T follicular helper cell (primary cell): ENCODE measurements around the gene WDFY3.

Experiments
- DNase-seq: peaks from one replicate; pipeline ENCODE4 v3.0.0-alpha.2; 2020; ENCODE audit warnings: low read depth

Gene WDFY3

DNA sequence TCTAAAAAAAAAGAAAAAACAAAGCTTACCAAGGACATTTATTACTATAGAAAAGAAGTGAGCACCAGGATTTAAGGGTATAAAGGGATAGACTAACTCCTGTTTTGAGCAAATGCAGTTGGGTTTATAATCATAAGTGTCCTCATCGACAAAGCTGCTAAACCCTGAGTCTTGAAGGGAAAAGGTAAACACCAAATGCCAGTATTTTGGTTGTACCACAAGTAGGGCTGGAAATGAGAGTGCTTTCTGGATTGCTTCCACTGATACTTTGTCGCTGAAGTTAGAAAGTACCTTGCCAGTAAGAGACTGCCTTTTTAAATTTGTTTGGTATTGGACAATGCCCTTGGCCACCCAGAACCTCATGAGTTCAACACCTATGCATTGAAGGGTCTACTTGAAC is 53.7 kb downstream of the WDFY3 start:
- no peak for DNase-seq

DNA sequence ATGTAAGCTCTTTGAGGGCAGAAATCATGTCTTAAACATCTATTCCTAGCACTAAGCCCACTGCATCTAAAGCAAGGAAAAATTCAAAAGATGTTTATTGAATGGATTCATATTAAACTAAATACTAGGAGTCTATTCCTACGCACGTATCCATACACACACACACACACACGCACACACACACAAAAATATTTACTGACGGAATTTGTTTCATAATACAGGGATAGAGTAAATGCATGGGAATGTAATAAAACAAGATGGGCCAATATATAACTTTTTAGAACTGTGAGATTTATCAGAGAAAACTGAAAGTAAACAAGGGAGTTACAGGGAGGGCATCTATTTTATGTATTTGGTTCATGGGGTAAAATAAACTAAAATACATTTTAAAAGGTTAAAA is 57.6 kb downstream of the WDFY3 start:
- no peak for DNase-seq

DNA sequence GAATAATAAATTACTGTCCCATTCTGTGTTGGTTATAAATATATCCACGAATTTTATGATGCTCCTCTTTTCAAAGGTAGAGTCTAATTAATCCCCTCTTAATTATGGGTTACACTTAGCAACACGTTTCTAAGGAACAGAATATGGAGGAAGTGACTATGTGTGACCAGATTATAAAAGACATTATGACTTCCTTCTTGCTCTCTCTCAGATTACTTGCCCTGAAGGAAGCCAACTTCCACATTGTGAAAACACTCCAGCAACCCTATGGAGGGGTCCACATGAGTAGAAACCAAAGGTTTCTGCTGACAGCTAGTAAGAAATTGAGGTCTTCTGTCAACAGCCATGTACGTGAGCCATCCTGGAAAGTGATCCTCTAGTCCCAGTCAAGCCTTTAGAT is 59.3 kb downstream of the WDFY3 start:
- no peak for DNase-seq

DNA sequence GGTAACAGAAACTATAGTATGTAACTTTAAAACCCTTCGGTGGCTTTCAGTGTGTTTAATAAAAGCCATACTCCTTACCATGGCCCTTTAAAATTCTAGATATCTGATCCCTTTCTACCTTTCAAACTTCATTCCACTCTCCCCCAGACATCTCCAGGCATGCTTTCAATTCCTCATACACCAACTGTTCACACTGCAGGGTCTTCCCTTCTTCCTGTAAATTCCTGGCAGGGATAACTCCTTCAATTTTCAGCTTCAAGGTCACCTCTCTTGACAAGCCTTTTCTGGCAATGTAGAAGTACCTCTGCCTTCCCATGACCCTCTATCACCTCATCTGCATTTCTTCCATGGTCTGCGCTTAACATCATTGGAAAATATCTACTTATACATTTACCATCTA is 60.8 kb downstream of the WDFY3 start:
- no peak for DNase-seq

DNA sequence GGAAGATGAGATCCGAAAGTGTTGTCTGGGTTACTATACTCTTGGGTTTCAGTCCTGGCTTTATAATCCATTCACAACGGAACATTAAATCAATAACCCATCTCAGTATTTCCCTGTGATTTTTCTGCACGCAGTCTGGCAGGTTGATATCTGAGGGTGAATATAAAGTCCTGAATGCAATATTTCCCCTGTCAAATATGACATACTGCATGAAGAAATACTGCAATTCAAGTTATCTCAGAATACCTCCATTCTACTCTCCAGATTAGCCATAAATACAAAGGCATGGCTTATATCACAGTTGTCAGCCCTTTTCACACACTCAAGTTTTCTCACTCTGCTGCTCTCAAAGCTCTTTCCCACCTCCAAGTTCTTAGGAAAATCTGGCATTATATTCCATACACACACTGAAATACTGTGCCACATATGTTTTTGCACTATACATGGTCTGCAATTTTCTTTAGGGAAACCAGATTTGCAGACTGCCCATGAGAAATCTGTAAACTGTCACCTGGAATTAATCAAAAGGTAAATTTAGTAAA is 64.7 kb downstream of the WDFY3 start:
- DNase-seq: no peak

DNA sequence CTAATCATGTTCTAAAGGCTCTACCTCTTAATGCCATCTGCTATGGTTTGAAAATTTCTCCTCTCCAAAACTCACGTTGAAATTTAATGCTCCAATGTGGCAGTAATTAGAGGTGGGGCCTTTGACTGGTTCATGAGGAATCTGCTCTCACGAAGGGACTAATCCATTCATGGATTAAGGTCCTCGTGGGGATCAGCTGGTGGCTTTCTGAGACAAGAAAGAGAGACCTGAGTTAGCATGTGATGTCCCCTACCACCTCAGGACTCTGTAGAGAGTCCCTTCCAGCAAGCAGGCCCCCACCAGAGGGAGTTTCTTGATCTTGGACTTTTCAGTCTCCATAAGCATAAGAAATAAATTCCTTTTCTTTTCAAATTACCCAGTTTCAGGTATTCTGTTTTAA is 65.3 kb downstream of the WDFY3 start:
- no peak for DNase-seq

DNA sequence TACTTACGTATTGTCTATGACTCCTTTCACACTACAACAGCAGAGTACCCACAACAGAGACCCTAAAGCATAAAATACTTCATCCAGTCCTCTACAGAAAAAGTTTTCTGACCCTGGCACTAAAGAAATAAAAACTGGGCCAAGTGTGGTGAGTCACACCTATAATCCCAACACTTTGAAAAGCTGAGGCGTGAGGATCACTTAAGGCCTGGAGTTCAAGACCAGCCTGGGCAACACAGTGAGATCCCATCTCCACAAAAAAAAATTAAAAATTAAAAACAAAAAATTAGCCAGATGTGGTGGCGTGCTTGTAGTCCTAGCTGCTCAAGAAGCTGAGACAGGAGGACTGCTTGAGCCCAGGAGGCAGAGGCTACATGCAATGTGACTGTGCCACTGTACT is 66.9 kb downstream of the WDFY3 start:
- no peak for DNase-seq

DNA sequence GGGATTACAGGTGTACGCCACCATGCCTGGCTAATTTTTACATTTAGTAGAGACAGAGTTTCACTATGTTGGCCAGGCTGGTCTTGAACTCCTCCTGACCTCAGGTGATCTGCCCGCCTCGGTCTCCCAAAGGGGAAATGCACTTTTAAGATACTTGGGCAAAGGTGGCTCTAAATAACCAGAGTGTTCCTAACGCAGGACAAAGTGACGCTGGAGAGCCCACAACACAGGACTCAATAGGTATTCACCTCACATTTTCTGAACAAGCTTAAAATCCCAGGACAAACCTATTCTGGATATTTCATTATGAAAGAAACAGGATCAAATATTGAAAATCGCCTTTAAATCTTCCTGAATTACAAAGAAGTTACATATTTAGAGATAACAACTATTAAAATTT is 69.0 kb downstream of the WDFY3 start:
- no peak for DNase-seq

DNA sequence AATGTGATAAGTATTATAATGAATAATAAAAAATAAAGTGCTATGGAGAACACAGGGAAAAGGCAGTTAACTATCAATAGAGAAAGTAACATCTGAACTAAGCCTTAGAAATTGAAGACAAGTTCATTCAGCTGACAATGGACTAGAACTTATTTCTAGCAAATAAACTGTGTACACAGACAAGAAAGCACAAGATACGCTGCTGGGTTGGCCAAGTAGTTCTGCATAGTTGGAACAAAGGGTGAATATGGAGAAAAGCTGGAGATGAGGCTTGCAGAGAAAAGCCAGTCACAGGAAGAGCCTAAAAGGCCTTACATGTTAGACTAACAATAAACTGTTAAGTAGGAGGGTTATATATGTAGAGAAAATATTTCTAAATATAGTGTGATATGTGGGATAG is 71.2 kb downstream of the WDFY3 start:
- DNase-seq: no peak

DNA sequence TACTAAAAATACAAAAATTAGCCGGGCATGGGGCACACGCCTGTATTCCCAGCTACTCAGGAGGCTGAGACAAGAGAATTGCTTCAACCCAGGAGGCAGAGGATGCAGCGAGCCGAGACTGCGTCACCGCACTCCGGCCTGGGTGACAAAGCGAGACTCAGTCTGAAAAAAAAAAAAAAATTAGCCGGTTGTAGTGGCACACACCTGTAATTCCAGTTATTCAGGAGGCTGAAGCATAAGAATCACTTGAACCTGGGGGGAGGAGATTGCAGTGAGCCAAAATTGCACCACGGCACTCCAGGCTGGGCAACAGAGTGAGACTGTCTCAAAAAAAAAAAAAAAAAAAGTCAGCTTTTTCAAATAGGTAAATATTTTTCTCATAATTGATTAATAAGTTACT is 71.9 kb downstream of the WDFY3 start:
- no peak for DNase-seq

DNA sequence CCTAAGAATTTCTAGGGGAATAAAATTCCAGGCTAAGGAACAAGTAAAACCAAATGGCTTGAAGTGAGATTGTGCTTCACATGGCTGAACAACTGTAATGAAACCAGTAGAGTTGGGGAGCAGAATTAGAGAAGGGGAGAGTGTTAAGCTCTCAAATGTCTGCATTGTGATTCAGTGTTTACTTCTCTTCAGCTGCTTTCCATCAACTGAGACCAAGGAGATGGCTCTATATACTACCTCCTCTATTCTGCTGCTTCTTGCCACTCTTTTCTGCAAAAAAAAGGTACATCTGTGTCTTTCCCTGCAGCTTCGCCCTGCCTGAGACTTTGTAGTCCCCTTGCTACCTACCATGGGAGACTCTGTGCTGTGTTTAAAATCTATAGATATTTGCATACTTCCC is 73.5 kb downstream of the WDFY3 start:
- DNase-seq: no peak

DNA sequence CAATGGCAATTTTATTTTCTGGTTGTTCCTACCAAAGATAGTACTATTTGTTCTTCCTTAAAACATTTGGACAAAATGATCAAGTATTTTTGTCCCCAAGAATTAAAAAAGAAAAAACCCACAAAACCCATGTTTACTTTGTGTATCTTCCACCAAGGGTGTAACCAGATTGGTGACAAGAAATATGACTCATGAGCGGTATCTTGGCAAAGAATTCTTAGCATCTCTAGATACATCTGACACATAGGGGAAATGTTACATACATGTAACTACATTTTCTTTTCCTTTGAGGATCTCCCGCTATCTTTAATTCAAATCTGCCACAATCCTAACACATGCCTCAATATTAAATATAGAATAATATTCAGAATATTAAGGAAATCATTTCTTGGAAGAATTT is 78.7 kb downstream of the WDFY3 start:
- DNase-seq: no peak

DNA sequence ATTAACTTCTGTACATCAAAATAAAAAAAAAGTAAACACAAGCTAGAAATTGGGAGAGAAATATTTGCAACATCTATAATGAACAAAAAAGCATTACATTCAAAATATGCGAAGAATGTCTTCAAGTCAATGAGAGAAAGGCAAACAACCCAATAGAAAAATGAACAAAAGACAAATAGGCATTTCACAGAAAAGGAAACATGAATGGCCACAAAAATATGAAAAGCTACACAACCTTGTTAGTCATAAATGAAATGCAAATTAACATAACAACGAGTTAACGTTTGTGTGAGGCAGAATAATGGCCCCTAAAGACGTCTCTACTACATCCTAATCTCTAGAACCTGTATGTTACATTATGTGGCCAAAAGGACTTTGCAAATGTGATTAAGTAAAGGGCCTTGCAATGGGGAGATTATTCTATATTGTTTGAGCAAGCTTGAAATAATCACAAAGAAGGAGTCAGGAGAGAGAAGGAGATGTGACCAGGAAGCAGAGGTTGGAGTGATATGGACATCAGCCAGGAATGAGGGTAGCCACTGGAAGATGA is 86.8 kb downstream of the WDFY3 start:
- DNase-seq: no peak

DNA sequence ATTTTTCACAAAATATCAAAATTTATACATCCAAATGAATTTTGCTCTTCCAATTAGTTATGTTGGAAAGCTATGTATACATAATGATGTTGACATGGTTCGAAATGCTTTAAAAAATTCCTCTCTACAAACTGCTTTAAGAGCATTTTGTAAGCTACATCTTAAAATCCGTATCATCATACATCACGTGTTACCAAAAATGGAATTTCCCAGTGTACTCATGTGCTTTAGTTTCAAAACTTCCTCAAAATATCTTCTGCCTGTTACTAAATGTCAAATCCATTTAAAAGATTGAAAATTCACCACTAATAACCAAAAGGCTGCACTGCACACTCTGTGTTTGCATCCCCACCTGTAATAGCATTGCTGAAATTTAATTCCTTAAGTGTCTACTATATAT is 87.9 kb downstream of the WDFY3 start:
- no peak for DNase-seq

DNA sequence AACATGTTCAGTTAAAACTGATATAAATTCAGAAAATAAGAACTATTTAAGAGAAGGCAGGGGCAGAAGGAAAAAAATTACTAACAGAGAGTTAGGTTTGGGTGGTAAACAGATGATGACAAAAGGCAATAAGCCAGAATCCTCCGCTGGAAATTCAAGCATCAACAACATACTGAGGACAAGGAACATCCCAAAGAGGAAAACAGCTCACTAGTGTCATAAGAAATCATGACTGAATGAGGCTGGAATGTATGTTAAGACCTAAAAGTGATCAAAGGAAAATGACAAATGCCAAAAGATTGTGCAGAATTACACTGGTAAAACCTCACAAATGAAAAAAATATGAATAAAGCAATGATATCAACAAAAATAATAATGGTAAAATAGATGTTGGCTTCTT is 88.4 kb downstream of the WDFY3 start:
- no peak for DNase-seq

DNA sequence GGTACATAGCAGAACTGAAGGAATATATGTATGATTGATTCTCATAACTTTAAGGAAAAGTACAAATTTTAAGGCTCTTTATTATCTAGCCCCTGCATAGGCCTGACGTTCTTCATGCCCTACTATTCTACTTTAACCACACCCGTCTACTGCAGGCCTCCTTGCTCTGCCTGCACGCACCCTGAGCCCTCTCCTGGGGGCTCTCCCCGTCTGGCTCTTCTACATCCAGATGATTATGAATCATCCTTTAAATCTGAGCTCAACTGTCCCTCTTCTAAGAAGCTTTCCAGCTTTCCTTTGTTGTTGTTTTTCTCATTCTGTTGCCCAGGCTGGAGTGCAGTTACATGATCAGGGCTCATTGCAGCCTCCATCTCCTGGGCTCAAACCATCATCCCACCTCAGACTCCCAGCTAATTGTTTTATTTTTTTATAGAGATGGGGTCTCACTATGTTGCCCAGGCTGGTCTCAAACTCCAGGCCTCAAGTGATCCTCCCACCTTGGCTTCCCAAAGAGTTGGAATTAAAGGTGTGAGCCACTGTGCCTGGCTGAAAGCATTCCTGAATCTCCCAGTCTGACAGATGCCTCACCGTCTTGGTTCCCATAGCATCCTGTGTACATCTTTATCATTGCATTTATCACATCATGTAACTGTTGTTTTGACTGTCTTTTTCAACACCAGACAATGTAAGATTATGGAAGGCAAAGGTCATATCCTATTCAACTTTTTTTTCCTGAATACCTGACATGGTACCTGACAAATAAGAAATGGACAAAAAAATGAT is 89.2 kb downstream of the WDFY3 start:
- no peak for DNase-seq

DNA sequence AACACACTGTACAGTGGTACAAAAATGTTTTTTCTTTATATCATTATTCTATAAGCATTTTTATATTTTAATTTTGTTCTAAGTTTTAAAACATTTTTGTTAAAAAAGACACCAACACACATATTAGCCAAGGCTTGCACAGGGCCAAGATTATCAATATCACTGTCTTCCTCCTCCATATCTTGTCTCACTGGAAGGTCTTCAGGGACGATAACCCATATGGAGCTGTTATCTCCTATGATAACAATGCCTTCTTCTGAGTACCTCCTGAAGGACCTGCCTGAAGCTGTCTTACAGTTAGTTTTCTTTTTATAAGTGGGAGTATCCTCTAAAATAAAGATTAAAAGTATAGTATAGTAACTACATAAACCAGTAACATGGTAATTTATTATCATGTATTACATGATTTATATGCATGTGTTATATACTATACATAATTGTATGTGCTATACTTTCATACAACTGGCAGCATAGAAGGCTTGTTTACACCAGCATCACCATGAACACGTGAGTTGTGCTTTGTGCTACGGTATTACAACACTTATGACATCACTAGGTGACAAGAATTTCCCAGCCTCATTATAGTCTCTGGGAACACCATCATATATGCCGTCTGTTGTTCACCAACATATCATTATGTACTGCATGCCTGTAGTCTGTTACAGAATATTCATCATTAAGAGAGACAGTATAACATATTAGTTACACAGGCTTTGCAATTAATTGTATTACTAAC is 90.7 kb downstream of the WDFY3 start:
- DNase-seq: no peak

DNA sequence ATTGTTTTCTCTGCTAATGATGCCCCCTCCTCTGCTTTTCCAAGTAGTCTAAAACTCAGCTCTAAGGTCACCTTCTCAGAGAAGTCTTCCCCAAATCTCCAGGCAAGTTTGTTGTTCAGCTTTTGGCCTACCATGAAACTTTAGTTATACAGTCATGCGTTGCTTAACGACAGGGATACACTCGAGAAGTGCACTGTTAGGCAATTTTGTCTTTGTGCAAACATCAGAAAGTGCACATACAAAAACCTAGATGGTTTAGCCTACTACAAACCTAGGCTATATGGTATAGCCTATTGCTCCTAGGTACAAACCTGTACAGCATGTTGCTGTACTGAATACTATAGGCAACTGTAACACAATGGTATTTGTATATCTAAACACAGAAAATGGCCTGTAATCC is 91.9 kb downstream of the WDFY3 start:
- DNase-seq: no peak

DNA sequence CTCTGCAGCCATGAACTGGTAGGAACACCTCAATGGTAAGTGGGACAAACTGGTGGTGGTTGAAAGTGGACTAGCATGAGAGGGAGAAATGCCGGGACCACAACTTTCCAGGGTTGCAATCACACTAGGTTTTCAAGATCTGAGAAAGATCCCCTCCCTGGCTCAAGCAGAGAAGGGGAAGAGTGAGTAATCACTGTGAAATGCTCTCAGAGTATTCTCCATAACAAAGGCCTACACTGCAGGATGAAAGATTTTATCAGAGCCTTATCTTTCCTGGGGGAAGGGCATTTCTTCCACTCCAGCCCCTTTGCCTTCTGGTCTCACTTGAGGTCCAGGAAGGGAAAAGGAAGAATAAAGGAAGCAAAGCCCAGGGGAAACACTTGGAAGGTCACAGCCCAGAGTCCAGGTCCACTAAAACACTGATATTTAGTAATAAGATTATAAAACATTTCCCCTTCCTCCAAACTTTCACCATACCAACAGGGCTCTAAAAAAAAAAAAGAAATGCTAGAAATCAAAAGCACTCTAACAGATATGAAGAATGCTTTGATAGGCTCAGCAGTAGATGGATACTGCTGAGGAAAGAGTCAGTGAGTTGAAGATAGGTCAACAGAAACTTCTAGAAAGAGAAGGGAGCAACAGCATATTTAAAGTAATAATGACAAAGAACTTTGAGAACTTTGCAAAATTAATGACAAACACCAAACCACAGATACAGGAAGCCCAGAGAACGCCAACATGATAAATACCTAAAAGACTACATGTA is 95.9 kb downstream of the WDFY3 start:
- DNase-seq: no peak

DNA sequence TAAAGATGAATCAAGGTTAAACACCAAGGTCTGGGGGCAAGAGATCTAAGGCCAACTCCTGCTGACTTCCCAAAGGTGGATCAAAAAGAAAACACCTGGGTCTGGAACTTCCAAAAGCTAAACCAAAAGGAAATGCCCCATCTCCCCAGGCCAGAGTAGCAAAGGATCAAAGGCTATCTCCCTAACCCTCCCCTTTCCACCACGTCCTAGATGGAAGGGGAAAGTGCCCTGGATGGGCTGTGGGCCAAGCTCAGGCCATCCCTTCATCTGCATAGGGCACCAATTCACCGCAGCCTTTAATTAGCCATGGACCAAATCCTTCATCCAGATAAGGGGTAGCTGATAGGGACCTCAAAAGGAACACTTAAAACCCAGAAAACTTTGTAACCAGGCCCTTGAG is 100.2 kb downstream of the WDFY3 start:
- no peak for DNase-seq

DNA sequence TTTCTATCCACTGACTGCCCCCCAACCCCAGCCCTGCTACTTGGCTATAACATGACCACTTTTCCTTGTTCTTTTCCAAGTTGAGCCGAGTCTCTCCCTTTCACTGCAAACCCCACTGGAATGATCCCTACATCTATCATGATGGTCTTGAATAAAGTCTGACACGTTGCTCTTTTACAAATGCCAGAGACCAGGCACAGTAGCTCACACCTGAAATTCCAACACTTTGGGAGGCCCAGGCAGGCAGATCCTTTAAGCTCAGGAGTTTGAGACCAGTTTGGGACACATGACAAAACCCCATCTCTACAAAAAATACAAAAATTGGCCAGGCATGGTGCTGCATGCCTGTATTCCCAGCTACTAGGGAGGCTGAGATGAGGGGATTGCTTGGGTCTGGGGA is 100.9 kb downstream of the WDFY3 start:
- DNase-seq: no peak

DNA sequence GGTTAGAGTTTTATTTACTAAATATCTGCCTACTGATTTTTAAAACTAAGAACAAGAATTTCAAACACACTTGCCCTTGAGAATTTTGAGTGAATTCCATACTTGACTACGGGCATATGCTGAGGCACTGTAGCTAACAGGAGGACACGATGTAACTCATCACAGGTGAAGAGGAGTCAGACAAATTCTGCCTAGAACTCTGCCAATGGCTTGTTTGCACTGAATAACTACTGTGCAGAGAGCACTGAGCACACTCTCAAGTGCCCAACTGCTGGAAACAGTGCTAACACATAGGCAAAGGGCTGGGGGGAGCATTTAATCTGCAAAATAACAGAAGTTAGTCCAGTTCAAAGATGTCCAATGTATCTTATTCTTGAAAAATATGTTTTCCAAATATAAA is 104.4 kb downstream of the WDFY3 start:
- no peak for DNase-seq
